HepG2 (cell line): Measurements from ENCODE around the gene RNF25. TPM values are rescaled to one million over a fixed set of nuclear protein-coding genes. Genes with fewer than 3 reads are reported as not detected.
A peak's percentile ranks its signal among the peaks of the same experiment; 100 is the strongest.

Experiments used
- GABPB1 ChIP-seq: IDR thresholded peaks from 2 replicates; pipeline ENCODE4 v1.6.1; 2016; ENCODE audit warnings: mild to moderate bottlenecking, missing genetic modification reagents, moderate library complexity, missing compliant biosample characterization
- MAZ ChIP-seq, 2 experiments: sonication (generic) in 1 of 2; formaldehyde crosslinking in 1 of 2; IDR thresholded peaks; 2 replicates each; pipeline versions ENCODE4 v1.5.0 to v1.6.1; 2012 to 2020; ENCODE audit warnings: low read depth in 2 of 2, mild to moderate bottlenecking in 2 of 2, borderline replicate concordance in 1 of 2, improper control_type of control experiment in 1 of 2, low read length in 1 of 2, missing genetic modification reagents in 1 of 2, moderate library complexity in 1 of 2
- PITX1 ChIP-seq: sonication (generic); formaldehyde crosslinking; IDR thresholded peaks from 2 replicates; pipeline ENCODE4 v1.5.1; 2020; ENCODE audit warnings: mild to moderate bottlenecking, missing genetic modification reagents
- SKI ChIP-seq: fragments of 450-650 bp; IDR thresholded peaks from one replicate; pipeline ENCODE4 v1.6.1; 2018; ENCODE audit warnings: mild to moderate bottlenecking; ENCODE audit not compliant: partially characterized antibody
- SMARCE1 ChIP-seq: fragments of 450-650 bp; IDR thresholded peaks from 2 replicates; pipeline ENCODE4 v1.6.1; 2017; ENCODE audit warnings: borderline replicate concordance
- ZNF781 ChIP-seq: sonication (generic); formaldehyde crosslinking; IDR thresholded peaks from 2 replicates; pipeline ENCODE4 v1.5.1; 2020; ENCODE audit warnings: borderline replicate concordance, mild to moderate bottlenecking, missing genetic modification reagents; ENCODE audit errors: not compliant biosample characterization
- polyA plus RNA-seq, 8 experiments: library from polyadenylated mRNA; depleted of rRNA in 3 of 8; stranded (reverse) in 7 of 8; unstranded in 1 of 8; fragments of >200 nt; fragmentation: Illumina TruSeq in 4 of 8; extraction: Trizol in 4 of 8; gene quantifications; 2 replicates each; pipeline versions ENCODE4 v1.2.1 to v1.2.3, GENCODE V29; 2011 to 2016; ENCODE audit warnings: low read depth in 4 of 8, missing spikeins in 1 of 8, mixed read lengths in 1 of 8; ENCODE audit not compliant: insufficient read depth in 1 of 8
- total RNA-seq, 5 experiments: library from RNA; depleted of rRNA; stranded (reverse); fragments of >200 nt; fragmentation: Illumina TruSeq; extraction: Trizol; gene quantifications; 2 replicates each; pipeline ENCODE4 v1.2.3, GENCODE V29; 2016; ENCODE audit warnings: low read depth in 1 of 5
- TF ChIP-seq, protein P1 (sequence below): sonication (generic); formaldehyde crosslinking; IDR thresholded peaks from one replicate; pipeline ENCODE4 v1.5.1; 2020; ENCODE audit warnings: mild to moderate bottlenecking, missing genetic modification reagents; ENCODE audit errors: not compliant biosample characterization
- TF ChIP-seq, protein P2 (sequence below): IDR thresholded peaks from 2 replicates; pipeline ENCODE4 v1.6.1; 2016; ENCODE audit warnings: mild to moderate bottlenecking
- TF ChIP-seq, protein P3 (sequence below): sonication (generic); formaldehyde crosslinking; IDR thresholded peaks from 2 replicates; pipeline ENCODE4 v1.4.0; 2020; ENCODE audit warnings: missing genetic modification reagents
- TF ChIP-seq, protein P4 (sequence below): sonication (generic); formaldehyde crosslinking; IDR thresholded peaks from 2 replicates; pipeline ENCODE4 v1.5.1; 2020; ENCODE audit warnings: missing genetic modification reagents, mild to moderate bottlenecking, borderline replicate concordance

The RNF25 gene
- total and polyA plus RNA-seq, 2 of the 13 experiments (the other 11 are each of a cell fraction or from before 2014, with no cell fraction given) = 37.0 to 87.6 TPM

DNA sequence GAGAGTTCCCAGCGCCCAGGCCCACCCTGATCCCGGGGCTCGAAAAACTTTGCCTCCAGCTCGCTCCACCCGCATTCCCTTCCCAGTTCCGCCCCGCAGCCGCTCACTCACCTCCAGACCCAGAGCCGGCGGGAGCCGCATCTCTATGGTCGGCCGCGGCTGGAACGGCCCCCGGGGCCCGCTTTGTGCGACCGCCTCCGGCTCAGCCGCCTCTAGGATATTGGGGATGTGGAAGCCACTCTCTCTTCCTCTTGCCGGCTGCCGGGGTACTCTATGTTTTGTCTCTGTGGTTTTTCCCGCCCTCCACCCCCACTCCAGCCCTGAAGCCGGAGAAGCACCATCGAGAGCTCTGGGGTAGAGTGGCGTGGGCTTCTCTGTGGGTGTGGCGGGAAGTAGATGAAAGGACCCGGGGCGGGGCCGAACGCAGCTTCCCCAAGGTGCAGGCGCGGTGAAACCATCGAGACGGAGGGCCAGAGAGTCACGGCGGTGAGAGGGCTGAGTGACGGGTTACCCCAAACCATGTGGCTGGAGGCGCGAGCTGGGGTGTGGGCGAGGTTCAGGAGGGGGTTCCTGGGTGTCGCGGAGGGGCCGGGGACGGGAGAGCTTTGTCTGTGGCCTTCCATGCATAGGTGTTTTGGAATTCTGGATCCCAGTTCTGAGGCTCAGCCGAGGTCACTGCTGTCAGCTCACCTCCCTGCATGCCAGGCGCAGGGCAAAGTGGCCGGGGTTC, 12.4 kb downstream of the RNF25 start, which contains the start of the genes BCS1L and ZNF142 (continued):
- TF ChIP-seq, protein P1, sequence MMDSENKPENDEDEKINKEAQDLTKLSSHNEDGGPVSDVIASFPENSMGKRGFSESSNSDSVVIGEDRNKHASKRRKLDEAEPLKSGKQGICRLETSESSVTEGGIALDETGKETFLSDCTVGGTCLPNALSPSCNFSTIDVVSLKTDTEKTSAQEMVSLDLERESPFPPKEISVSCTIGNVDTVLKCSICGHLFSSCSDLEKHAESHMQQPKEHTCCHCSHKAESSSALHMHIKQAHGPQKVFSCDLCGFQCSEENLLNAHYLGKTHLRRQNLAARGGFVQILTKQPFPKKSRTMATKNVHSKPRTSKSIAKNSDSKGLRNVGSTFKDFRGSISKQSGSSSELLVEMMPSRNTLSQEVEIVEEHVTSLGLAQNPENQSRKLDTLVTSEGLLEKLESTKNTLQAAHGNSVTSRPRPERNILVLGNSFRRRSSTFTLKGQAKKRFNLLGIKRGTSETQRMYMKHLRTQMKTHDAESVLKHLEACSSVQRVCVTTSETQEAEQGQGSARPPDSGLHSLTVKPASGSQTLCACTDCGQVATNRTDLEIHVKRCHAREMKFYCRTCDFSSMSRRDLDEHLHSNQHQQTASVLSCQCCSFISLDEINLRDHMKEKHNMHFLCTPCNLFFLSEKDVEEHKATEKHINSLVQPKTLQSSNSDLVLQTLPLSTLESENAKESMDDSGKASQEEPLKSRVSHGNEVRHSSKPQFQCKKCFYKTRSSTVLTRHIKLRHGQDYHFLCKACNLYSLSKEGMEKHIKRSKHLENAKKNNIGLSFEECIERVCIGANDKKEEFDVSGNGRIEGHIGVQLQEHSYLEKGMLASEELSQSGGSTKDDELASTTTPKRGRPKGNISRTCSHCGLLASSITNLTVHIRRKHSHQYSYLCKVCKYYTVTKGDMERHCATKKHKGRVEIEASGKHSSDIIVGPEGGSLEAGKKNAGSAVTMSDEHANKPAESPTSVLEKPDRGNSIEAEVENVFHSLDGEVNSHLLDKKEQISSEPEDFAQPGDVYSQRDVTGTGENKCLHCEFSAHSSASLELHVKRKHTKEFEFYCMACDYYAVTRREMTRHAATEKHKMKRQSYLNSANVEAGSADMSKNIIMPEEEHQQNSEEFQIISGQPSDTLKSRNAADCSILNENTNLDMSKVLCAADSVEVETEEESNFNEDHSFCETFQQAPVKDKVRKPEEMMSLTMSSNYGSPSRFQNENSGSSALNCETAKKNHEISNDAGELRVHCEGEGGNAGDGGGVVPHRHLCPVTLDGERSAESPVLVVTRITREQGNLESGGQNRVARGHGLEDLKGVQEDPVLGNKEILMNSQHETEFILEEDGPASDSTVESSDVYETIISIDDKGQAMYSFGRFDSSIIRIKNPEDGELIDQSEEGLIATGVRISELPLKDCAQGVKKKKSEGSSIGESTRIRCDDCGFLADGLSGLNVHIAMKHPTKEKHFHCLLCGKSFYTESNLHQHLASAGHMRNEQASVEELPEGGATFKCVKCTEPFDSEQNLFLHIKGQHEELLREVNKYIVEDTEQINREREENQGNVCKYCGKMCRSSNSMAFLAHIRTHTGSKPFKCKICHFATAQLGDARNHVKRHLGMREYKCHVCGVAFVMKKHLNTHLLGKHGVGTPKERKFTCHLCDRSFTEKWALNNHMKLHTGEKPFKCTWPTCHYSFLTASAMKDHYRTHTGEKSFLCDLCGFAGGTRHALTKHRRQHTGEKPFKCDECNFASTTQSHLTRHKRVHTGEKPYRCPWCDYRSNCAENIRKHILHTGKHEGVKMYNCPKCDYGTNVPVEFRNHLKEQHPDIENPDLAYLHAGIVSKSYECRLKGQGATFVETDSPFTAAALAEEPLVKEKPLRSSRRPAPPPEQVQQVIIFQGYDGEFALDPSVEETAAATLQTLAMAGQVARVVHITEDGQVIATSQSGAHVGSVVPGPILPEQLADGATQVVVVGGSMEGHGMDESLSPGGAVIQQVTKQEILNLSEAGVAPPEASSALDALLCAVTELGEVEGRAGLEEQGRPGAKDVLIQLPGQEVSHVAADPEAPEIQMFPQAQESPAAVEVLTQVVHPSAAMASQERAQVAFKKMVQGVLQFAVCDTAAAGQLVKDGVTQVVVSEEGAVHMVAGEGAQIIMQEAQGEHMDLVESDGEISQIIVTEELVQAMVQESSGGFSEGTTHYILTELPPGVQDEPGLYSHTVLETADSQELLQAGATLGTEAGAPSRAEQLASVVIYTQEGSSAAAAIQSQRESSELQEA (CRISPR knock-in tag) = peak; percentile 85
- TF ChIP-seq ZNF781 (no peak), GABPB1 (CRISPR knock-in tag) (peak; percentile 95), SMARCE1 (no peak), SKI (peak; percentile 51), MAZ (IDR thresholded peaks at IDR 0.05; ENCODE audit: borderline replicate concordance, low read depth, low read length) (peak; percentile 12; the same call in 1 of the 2 replicates), MAZ (CRISPR knock-in tag; IDR thresholded peaks at IDR 0.05; ENCODE audit: low read depth) (peak; percentile 55; the same call in 1 of the 2 replicates), PITX1 (peak; percentile 29)
- TF ChIP-seq, protein P2, sequence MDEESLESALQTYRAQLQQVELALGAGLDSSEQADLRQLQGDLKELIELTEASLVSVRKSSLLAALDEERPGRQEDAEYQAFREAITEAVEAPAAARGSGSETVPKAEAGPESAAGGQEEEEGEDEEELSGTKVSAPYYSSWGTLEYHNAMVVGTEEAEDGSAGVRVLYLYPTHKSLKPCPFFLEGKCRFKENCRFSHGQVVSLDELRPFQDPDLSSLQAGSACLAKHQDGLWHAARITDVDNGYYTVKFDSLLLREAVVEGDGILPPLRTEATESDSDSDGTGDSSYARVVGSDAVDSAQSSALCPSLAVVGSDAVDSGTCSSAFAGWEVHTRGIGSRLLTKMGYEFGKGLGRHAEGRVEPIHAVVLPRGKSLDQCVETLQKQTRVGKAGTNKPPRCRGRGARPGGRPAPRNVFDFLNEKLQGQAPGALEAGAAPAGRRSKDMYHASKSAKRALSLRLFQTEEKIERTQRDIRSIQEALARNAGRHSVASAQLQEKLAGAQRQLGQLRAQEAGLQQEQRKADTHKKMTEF (CRISPR knock-in tag) = peak; percentile 87
- TF ChIP-seq, protein P3, sequence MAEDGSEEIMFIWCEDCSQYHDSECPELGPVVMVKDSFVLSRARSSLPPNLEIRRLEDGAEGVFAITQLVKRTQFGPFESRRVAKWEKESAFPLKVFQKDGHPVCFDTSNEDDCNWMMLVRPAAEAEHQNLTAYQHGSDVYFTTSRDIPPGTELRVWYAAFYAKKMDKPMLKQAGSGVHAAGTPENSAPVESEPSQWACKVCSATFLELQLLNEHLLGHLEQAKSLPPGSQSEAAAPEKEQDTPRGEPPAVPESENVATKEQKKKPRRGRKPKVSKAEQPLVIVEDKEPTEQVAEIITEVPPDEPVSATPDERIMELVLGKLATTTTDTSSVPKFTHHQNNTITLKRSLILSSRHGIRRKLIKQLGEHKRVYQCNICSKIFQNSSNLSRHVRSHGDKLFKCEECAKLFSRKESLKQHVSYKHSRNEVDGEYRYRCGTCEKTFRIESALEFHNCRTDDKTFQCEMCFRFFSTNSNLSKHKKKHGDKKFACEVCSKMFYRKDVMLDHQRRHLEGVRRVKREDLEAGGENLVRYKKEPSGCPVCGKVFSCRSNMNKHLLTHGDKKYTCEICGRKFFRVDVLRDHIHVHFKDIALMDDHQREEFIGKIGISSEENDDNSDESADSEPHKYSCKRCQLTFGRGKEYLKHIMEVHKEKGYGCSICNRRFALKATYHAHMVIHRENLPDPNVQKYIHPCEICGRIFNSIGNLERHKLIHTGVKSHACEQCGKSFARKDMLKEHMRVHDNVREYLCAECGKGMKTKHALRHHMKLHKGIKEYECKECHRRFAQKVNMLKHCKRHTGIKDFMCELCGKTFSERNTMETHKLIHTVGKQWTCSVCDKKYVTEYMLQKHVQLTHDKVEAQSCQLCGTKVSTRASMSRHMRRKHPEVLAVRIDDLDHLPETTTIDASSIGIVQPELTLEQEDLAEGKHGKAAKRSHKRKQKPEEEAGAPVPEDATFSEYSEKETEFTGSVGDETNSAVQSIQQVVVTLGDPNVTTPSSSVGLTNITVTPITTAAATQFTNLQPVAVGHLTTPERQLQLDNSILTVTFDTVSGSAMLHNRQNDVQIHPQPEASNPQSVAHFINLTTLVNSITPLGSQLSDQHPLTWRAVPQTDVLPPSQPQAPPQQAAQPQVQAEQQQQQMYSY (CRISPR knock-in tag) = no peak; the same call in 1 of the 2 replicates
- TF ChIP-seq, protein P4, sequence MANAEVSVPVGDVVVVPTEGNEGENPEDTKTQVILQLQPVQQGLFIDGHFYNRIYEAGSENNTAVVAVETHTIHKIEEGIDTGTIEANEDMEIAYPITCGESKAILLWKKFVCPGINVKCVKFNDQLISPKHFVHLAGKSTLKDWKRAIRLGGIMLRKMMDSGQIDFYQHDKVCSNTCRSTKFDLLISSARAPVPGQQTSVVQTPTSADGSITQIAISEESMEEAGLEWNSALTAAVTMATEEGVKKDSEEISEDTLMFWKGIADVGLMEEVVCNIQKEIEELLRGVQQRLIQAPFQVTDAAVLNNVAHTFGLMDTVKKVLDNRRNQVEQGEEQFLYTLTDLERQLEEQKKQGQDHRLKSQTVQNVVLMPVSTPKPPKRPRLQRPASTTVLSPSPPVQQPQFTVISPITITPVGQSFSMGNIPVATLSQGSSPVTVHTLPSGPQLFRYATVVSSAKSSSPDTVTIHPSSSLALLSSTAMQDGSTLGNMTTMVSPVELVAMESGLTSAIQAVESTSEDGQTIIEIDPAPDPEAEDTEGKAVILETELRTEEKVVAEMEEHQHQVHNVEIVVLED (CRISPR knock-in tag) = peak; percentile 81
